Embryonic facial prominence (tissue), 1 donor: ENCODE data around the gene DCAF17.

ENCODE experiments used
- DNase-seq: peaks from one replicate; pipeline ENCODE4 v3.0.0-alpha.2; 2016; ENCODE audit errors: extremely low spot score

Gene DCAF17, protein sequence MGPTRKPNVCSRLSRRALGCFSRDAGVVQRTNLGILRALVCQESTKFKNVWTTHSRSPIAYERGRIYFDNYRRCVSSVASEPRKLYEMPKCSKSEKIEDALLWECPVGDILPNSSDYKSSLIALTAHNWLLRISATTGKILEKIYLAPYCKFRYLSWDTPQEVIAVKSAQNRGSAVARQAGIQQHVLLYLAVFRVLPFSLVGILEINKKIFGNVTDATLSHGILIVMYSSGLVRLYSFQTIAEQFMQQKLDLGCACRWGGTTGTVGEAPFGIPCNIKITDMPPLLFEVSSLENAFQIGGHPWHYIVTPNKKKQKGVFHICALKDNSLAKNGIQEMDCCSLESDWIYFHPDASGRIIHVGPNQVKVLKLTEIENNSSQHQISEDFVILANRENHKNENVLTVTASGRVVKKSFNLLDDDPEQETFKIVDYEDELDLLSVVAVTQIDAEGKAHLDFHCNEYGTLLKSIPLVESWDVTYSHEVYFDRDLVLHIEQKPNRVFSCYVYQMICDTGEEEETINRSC

DNA sequence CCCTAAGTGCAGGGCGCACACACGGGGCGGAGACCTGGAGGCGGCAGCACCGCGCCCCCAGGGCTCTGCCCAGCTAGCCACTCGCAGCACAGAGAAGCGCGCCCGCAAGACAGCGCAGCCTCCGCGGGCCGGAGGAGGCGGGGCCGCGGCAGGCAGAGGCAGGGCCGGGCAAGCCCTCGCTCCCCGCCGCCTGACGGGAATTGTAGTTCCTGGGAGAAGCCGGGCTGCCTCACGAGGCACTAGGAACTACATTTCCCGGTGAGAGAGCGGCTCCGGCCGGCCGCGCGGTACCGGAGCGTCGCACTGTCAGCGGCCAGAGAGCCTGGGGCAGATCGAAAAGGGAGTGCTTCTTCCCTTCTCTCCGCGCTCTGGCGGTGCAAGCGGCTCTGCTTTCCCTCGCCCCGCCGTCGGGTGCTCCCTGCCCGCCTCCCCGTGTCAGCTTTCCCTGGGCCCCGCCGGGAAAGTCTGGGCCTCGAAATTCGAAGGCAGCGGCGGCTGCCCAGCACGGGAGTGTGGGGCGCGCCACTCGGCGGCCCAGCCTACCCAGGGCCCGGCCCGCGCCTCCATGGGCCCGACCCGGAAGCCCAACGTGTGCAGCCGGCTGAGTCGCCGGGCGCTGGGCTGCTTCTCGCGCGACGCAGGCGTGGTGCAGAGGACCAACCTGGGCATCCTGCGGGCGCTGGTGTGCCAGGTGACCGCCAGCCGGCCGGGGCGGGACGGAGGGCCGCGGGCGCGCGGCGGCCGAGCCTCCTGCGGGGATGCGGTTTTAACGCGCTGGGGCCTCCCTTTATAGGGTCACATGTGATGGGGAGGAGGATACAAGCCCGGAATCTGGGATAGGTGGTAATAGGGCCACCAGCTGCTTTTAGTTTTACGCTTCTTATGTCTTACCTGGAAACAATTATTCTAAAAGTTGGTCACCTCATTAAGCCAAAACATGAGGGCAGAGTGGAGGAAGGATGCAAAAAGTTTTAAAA, at the start of gene DCAF17:
Gene DCAF17, plus strand, starts transcription at position 214 of the 977 bp plus-strand sequence. Its CDS starts 352 bp downstream, at position 566.
- peak; percentile 86 for DNase-seq

DNA sequence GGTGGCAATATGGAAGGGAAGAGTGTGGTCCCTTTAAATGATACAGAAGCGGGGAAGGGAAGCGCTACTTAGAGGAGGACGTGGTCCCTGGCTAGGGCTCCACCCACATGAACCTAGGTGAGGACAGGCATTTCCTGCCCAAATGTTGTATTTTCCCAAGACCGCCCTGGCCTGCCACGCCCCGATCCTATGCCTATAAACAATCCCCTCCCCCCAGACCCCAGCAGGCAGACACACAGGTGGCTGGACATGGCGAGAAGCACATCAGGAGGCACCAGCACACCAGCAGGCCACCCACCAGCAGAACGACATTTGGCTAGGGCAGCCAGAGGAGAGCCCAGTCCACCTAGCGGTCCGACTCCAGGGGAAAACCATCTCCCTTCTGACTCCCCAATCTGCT, 47.4 kb upstream of the DCAF17 start:
- DNase-seq: no peak

DNA sequence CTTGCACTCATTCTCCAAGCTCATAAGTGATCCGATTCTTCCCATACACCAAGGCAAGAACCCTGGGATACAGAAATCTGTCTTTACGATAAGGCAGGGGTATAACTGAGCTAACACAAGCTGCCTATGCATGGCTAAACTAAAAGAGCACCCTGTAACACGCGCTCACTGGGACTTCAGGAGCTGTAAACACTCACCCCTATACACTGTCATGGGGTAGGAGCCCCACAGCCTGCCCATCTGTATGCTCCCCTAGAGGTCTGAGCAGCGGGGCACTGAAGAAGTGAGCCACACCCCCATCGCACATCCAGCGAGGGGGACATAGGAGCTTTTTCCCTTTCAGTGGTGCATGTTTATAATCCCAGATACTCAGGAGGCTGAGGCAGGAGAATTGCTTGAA, 47.0 kb upstream of the DCAF17 start:
- no peak for DNase-seq

DNA sequence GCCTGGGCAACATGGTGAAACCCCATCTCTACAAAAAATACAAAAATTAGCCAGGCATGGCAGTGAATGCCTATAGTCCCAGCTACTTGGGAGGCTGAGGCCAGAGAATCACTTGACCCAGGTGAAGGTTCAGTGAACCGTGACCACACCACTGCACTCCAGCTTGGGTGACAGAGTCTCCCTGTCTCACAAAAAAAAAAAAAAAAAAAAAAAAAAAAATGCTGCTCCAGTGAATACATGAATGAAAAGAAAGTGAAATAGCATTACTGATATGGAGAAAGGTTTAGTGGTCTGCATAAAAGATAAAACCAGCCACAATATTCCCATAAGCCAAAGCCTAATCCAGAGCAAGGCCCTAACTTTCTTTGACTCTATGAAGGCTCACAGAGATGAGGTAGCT, 44.7 kb upstream of the DCAF17 start:
- no peak for DNase-seq

DNA sequence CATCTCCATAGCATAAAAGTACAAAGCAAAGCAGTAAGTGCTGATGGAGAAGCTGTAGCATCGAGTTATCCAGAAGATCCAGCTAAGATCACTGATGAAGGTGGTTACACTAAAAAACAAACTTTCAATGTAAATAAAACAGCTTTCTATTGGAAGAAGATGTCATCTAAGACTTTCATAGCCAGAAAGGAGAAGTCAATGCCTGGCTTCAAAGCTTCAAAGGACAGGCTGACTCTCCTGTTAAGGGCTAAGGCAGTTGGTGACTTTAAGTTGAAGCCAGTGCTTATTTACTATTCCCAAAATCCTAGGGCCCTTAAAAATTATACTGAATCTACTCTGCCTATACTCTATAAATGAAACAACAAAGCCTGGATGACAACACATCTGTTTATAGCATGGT, 44.2 kb upstream of the DCAF17 start:
- DNase-seq: no peak

DNA sequence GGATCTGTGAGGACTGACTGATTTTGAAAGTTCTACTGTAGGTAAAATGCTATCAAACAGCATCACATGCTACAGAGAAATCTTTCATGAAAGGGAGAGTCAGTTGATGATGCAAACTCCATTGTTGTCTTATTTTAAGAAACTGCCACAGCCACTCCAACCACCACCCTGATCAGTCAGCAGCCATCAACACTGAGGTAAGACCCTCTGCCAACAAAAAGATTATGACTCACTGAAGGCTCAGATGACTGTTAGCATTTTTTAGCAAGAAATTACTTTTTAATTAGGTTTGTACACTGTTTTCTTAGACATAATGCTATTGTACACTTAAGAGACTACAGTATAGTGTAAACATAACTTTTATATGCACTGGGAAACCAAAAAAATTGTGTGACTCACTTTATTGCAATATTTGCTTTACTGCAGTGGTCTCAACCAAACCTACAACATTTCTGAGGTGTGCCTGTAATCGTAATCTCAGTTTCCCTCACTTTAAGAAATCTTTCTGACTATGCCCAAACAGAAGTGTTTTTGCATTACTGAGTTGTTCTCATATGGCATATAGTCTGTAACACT, 43.0 kb upstream of the DCAF17 start:
- no peak for DNase-seq

DNA sequence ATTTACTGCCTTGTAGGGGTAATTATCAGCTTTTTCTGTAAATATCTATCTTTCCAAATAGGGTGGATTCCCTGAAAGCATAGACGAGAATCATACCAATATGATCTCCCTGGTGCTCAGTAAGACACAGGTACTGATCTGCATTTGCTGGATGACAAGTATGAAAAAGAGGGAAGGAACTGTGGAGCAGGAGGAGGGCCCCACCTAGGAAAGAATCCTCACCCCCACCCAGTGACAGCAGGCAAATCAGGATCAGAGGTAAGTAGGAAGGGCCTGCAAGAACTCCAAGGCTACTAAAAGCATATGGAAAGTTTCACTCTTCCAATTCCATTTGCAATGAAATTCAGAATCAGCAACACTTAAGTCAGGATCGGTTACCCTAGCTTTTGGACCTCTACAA, 42.5 kb upstream of the DCAF17 start:
- no peak for DNase-seq

DNA sequence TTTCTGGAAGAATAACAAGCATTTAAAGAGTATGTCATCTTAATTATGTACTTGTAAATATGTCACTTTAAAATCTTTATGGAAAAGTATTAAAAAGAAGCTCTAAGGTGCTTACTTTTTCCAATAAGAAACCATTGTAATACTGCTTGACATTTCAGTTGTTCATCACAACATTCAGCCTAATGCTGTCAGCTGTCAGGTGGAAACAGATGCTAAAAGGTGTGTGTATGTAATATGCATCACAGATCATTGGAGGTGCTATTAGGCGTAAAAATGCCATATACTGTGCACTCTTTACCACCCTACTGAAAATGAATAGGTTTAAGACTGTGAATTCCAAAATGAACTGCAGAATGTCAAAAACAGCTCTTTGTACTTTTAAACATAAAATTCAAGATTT, 40.5 kb upstream of the DCAF17 start:
- no peak for DNase-seq

DNA sequence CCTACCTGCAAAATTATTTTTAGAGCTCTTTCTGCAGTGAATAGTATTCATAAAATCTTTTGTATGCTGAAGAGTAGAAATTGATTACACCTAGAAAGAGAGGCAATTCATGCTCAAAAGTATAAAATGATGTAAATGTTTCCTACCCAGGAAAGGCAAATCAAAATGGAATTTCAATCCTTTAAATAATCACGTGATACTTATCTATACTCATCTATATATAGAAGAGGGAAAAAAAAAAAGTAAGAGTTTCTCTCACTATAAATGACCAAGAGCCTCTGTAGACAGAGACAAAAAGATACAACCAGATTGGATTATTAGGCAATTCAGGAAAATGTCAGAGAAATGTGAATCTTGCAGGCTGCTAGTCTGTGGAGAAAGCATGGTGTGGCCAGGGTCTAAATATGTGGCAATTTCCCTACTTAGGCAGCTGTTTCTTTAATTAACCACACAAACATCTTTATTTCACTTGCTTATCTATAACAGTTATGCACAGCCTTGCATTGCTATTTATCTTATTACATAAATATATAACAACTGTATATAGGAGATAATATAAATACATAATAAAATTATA, 39.8 kb upstream of the DCAF17 start:
- DNase-seq: no peak

DNA sequence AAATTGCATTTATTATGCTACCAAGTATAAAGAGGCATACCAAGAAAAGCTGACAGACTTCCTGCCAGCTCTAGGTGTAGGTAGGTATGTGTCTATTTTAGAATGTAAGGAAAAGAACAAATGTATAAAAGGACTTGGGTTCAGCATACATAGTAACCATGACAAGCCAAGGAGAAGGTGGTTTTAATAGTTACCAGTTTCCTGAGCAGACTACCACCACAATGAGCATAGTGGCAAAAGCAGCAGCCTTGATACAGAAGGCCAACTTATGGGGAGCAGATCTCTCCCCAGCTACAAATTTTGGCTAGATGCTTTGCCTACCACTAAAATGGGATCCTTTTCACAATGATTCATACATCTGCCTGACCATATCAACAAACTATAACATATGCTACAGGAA, 34.7 kb upstream of the DCAF17 start:
- no peak for DNase-seq

DNA sequence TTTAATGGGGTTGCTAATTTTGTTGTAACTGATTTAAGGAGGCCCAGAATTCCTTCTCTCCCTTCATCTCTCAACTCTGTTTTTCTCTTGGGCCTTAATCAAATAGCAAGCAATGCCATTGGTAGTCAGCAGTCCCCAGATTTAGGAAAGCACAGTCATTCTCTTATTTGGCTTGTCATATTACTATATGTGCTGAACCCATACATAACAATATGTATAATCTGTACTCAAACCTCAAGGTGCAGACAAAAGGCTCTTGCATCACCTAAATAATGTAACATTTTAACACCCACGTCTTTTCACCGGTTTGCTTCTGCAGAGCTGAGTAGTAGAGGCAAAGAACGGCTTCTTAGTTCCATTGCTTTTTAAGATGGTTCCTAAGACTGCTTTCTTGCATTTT, 33.6 kb upstream of the DCAF17 start:
- DNase-seq: no peak

DNA sequence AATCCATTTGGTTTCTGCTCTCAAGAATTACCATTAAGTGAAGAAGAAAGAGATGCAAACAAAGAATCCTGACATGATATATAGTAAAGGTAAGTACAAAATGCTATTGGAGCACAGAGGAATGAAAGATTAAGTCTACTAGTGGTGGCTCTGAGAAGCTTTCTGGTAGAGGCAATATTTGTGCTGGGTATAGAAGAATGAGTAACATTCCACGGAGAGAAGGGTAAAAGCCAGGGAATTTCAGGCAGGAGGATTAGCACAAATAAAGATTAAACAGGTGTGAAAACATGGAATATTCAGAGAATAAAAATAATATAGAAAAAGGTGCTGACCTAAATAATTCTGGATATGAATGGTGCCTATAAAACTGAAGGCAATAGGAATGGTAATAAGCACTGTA, 32.1 kb upstream of the DCAF17 start:
- DNase-seq: no peak

DNA sequence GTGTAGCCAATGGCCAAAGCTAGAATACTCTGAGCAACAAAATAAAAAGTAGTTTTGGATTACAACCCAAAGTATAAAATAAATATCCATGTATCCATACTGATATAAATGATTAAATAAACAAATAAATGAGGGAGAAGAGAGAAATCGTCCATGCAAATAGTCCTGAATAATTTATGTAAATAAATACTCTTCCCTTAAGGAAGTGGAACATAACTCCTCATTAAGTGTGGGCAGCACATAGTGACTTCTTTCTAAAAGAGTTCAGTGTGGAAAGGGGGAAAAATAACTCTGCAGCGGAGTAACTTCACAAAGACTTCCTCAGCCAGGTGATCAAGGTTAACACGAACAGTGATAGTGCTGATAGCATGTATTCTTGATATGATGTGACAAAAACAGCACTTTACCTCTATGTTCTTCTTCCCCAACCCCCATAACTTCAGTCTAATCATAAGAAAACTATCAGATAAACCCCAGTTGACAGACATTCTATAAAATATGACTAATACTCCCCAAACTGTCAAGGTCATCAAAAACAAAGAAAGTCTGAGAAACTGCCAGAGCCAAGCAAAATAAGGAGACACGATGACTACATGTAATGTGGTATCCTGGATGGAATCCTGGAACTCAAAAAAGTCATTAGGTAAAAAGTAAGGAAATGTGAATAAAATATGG, 31.0 kb upstream of the DCAF17 start:
- DNase-seq: no peak

DNA sequence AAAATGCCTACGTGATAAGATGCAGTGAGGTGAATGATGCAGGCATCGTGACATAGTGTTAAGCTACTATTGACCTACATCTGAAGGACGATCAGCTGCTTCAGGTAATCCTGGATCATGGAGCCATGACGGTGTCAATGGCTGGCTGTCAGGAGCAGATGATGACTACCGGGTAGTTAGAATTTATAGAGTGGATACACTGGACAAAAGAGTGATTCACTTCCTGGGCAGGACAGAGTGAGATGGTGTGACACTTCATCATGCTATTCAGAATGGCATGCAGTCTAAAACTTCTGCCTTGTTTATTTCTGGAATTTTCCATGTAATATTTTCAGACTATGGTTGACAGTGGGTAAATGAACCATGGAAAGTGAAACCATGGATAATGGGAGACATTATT, 29.8 kb upstream of the DCAF17 start:
- DNase-seq: no peak

DNA sequence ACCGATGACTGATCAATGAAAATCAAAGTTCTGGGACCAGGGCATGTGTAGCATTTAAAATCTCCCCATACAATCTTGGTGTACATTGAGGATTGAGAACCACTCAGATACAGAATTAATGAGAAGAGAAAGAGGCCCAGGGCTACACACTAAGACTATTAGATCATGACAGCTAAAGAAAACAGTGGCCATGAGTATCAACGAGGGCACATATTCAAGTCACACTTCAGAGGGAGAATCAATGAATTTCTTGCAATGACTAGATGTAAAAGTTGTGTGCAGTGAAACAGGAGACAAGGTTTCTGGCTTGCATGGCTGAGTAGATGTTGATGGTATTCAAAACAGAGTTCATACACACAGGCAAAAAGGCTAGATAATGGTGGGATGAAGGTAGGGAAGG, 29.3 kb upstream of the DCAF17 start:
- DNase-seq: no peak

DNA sequence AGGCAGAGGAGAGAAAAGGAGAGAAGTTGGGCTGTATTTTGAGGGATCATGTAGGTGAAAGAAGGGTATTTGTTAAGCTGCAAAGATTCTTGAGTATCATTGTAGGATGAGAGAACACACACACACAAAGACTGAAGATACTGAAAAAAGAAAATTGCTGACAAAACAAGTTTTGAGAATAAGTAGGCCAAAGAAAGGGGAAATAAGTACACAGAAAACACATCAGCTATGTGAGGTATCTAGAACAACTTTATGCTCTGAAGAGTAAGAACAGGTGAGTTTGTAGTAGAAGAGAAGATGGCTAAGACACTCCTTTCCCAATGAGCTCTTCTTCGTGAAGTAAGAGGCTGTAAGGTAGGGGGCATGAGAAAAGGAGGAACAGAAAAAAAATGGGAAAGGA, 28.5 kb upstream of the DCAF17 start:
- DNase-seq: no peak

DNA sequence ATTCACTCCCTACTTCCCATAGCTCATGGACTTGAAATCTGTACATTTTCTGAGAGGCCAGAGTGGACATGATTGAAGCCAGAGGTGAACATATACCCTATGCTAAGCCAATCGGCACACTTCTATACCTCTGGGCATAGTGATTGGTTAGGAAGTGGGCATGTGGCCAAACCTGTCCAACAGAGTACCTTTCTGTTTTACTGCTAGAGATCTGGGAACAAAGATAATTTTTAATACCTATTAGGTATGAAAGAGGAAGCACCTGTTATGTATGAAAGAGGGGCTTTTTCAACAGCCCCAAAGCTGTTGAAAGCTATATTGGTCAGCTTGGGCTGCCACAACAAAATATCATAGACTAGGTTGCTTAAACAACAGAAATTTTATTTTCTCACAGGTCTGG, 28.0 kb upstream of the DCAF17 start:
- no peak for DNase-seq

DNA sequence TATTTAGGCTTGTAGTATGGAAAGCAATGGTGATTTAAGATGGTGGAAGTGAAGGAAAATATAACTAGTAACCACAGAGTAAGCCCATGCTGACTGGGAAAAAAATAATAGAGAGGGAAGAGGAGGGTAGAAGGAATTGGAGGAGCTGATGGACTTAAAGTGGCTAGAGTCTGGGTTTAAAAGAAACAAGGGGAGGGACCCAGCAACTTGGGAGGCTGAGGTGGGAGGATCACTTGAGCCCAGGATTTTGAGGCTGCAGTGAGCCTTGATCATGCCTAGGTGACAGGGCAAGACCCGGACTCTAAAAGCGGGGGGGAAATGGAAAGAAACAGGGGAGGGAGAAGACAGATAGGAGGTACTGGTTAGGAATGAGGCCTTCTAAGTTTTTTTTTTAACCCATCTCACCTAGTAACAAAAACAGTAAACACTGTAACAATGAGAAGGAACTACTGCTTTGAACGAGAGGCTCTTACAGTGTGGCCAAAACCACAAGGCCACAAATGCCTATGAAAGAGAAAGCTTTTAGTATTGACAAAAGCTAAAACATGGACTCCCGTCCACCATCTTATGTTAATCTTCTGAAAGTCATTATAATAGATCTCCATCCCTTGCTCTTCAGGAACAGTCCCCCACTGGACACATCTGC, 26.9 kb upstream of the DCAF17 start:
- DNase-seq: no peak

DNA sequence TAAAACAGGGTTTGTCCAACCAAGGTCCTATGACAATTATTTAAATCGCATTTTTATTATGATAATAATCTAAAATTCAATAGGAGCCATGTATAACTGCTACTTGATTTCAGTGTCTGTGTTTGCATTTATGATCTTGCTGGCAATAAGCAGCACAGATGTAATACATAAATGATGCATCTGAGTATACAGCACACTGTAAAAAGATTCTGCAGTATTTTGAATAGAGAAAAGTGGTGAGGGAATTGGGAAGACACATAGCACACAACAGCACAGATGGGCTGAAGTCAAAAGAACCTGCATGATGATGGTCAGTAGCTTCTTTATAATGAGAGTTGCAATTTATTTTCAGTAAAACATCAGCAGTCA, 26.4 kb upstream of the DCAF17 start:
- DNase-seq: no peak

DNA sequence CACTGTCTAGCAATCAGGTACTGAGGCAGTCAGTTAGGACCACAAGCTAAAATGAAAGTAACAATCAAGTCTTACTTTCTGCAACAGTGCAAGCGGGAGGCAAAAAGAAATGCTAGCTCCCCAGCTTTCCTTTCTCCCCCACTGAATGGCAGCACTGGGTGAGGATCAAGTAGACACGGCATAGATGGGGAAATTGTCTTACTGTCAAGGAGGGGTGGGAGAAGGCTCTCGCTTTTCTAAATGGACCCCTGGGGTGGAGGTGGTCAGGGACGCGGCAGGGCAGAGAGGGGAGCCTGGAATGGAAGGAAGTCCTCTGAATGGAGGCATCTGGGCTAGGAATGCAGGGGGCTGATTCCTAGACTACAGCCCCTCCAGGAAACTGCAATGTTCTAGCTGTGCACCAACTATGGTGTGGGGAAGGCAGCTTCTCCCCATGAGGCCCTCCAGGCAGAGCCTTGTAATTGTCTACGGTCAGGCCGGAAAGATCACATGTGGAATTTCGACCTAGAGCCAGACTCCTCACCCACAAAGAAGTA, 24.5 kb upstream of the DCAF17 start:
- no peak for DNase-seq

DNA sequence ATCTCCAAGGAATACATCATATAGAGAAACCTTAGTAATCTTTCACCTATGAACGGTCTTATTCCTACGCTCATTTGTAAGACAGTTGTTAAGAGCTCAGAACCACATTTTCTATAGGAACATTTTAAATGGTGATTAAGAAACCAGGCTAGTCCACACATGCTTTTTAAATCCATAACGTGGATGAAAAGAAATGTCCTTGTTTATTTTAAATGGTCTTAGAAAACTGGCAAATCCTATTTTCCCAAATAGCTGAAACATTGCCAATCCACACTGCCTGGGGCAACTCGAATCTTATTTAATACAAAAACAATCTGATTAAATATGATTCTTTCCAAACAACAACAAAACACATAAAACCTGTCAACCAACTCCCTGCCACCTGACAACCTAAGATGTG, 23.9 kb upstream of the DCAF17 start:
- no peak for DNase-seq
